Activated CD8-positive, alpha-beta memory T cell treated with anti-CD3 and anti-CD28 coated beads, Interleukin-2, amount 50 U/mL, for 48 hours (primary cell): Measurements from ENCODE around the gene DLGAP1.

Experiments used
- DNase-seq: peaks from one replicate; pipeline ENCODE4 v3.0.0-alpha.2; 2020

The DLGAP1 gene

DNA sequence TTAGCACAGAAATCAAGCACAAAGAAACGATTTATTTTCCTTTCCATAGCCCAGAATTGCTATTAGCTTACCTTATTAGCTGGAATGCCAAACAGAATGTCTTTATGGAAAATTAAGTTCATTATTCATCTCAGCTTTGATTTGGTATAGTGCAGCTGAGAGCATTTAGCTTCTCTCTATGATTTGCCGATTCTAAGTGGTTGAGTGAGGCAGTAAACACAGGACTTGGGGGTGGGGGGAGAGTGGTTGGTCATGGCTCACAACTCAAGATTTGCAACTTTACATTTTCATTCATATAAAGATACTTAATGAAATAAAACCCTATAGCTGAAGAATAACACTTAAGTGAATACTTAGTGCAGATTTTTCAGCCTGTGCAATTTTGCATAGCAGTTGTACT, 609.9 kb downstream of the DLGAP1 start:
- no peak for DNase-seq

DNA sequence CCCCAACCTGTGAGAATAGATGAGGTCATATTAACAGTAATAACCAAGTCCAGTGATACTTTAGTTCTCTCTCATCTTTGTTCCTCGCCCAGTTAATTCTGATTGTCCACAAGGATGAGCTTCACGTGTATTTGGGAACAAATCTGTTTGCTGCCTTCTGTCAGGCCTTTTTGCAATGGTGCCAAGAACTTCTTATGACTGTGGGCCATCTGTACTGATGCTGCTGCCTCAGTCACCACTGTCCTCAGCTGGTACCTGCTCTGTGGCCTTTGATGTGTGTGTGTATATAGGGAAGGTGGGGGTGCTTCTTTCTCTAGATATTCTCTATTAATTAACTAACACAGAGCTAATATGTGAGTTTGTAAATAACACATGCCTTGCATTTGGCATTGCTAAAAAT, 612.3 kb downstream of the DLGAP1 start:
- no peak for DNase-seq

DNA sequence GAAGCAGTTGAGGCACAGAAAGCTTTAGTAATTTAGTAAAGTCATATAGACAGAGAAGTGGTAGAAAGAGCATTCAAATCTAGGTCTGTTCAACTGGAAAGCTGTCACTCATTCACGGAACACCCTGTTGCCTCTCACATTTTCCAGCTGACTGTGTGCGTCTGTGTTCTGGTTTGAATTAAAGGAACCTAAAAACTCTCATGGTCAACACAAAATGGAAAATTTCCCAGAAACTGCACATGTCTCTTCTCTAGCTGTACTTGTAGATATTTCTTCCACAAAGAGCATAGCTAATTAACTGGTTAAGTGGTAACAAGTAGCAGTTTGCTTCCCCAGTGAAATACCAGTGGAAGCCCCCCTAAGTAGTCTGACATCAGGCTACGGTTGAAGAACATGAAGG, 614.3 kb downstream of the DLGAP1 start:
- DNase-seq, result no peak

DNA sequence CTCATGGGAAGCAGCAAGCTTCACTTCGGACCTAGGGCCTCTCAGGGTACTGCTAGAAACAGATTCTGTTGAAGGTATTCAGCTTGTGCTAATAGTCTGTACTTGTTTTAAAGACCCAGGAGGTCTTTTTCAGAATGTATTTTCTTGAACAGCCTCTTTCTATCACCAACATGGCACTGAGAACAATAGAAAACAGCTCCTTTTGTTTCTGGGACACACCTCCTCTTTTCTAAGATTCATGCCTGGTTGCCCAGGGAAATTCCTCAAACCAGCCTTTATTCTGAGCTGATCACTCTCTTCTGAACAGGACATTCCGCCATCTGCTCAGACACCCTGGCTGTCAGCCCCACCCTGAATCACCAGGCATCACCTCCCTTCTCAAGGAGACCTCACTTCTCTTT, 615.5 kb downstream of the DLGAP1 start:
- DNase-seq, result no peak

DNA sequence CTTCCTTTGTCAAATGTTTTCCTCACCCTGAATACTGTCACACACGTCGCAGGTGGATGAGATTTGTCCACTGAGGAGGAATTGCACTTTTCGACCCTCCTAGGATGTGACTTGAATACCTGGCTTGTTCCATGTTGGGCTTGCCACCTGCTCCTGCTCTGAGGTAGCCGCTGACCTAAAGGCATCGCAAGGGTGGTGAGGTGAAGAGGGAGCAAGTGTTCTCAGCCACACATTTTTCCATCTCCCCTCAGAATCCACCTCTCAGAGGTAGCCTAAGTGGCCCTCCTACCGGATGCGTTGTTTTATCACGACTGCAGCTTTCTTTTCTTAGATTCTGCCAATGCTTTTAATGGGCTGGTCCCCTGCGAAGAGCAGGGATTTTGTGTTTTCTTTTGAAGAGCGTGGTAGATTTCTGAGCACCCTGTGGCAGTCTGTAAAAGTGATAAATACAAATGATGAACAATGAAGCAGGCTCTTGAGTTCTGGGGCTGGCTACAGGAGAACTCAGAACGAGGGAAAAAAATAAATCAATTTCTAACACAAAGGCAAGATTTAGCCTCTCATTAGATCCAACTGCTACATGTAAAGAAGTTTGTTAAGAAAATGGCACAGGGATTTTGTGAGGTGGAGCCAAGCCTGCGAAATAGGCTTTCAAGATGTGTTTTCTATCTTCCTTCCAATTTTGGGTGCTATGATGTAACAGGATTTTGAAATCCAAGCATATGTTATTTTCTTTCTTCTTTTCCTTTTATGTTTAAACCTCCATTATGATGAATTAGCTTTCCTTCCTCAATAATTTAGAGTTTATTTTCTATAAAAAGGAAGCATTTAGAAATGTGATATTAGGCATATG, 618.4 kb downstream of the DLGAP1 start:
- no peak for DNase-seq

DNA sequence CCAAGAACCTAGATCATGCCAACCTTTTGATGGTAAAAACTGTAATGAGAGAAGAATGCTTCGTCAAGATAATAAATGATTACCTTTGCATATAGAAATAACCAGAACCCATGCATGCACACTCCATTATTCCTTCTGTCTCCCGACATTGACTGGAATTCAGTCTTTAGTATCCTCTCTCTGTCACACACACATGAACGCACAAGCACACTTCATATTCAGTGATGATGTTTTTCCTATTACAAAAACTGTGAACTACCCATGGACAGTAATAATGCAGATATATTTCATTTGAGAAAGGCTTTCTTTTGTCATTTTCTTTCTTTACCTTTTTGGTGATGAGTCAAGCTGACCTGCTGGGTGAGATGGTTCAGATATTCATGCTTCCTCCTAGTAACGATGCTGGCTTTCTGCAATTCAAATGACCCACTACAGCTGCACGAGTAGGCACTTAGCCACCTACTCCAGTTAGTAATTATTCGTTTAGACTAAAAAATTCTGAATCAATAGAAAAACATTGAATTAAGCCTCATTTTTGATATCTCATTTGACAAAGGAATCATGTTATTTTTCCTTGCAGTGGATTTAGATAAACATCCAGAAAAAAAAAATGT, 623.0 kb downstream of the DLGAP1 start:
- DNase-seq, result no peak

DNA sequence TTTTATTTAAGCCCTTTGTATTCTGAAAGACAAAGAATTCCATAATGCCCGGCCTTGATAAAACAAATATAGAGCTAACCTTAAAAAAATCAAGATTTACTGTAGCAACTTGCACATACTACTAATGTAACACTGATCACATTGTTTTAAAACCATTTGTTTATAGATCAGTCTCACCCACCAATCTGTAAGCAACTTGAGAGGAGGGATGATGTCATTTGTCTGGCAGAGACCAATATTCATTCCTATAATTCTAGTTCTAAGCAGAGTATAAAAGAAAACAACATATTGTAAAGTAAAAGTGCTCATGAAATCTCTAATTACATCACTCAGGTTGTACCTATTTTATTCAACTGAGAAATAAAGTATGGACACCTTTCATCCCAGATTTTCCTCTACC, 624.5 kb downstream of the DLGAP1 start:
- no peak for DNase-seq

DNA sequence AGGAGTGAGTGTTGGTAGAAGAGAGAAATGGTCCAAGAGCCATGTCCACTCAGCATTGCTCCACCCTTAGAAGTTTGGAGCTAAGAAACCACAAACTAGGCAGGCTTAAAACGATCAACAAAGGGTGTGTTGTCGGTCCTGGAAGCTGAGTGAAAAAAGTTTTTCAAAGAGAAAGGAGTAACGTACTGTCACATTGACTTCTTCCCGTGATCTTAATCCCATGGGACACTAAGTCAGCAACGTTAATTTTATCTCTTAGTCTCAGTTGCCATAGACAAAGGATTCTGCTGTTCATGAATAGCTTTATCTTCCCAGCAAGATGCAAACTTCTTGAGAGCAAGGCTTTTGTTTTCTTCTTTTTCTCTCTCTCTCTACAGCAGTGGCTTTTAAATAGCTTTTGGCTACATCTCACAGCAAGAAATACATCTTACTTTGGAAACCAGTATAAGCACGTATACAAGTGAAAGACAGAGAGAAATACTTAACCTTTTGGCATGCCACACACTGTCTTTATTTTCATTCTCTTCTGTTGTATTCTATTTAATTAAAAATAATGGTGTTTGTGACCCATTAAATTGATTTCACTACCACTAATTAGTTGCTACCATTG, 627.8 kb downstream of the DLGAP1 start:
- DNase-seq, result no peak

DNA sequence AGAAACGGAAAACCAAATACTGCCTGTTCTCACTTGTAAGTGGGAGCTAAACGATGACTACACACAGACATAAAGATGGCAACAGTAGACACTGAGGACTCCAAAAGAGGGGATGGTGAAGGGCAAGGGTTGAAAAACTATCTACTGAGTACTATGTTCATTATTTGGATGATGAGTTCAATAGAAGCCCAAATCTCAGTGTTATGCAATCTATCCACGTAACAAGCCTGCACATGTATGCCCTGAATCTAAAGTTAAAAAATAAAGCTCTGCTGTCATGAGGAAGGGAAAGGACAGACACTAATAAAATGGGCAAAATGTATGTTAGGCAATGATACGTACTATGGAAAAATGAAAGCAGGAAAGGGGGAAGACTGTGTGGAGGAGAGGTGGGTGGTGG, 629.1 kb downstream of the DLGAP1 start:
- DNase-seq, result no peak

DNA sequence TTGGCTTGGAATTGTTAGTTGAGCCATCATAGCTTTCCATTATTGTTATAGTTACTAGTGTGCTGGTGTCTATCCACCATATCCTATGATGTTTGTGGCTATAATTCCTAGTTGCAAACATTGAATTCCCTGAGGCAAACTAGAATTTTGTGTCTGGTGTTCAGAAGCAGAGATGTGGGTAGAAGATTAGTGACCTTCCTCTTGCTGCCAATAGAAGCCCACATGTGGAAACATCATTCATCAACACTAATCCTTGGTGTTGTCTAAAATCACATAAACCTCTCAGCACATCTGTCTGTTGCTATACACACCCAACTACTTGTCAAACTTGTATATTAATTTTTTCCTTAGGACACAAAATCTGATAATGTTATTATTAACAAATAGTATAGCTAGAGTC, 631.0 kb downstream of the DLGAP1 start:
- no peak for DNase-seq

DNA sequence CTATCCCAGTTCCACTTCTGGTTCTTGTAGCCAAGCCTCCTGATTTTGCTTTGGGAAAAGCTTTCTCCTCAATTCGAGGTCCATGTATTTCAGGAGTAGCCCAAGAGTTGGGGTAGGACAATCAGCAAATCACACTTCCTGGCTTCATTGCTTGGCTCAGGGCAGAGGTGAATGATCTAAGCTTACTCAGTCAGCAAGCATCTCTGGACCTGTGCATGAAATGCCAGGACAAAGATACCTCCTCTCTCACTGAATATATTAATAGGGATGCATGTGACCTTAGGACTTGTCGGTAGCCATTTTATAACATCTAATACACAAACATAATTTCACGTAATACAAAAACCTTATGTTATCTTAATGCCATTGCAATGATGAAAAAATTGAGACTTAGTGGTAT, 632.0 kb downstream of the DLGAP1 start:
- no peak for DNase-seq

DNA sequence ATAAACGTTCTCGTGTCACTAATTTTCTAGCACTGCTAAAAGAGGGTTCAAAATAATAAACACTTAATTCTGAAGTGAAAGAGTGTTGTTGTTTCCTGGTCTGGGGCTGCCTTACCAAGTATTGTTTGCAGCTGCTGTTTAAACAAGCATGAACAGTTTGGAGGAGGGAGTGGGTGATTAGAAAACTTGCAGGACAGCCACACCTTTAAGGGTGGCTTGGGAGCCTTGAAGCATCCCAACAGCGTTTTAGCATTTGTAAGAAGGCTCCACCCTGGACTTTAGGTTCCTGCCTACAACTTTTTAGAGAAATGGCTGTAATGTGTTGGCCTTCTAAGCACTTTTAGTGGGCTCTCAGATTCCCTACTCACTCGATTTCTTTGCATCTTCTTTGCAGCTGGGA, 633.6 kb downstream of the DLGAP1 start:
- DNase-seq, result no peak

DNA sequence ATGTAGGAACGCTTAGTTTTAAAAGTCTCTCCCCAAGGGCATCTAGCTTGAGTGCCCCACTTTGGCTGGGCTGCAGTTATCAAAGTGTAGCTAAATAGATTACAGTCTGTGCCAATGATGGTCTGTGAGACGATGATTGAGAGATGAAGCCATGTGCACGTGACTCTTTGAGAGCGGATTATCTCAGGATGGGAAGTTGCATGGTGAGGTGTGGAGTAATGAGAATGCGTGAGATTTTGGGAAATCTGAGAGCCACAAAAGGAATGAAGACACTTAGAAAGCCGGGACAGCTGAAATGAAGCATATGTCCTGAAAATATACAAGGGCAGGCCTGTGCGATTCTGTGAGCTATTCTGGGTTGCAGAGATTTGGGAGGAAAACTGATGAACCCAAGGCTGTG, 635.1 kb downstream of the DLGAP1 start:
- DNase-seq, result no peak

DNA sequence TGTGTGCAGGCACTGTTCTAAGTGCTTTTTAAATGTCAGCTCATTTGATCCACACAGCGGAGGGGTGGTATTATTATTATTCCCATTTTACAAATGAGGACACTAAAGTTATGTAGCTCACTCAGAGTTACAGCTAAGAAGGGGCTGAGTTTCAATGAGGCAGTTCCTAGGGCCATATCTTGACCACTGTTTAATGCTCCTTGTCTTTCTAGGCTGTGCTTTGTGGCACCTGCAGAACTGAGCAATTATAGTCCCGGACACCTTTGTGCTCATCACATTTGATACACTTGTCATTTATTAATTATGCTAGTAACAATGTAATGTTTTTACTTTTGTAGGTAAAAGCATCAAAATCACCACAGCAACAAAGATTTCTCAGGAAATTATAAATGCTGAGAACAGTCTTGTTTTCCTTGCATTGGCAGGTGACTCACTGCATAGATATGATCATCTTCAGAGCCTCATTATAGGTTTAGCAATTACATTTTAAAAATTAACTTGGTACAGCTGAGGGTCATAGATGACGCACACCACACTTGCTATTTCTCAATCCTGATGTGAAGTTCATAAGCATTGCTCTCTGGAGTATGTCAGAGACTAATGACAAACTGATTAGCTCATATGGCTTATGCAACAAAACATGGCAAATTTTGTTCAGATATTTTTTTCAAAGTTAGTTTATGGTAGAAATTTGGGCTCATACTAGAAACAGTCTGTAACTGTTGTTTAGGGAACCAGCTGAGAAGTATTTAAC, 638.3 kb downstream of the DLGAP1 start:
- no peak for DNase-seq

DNA sequence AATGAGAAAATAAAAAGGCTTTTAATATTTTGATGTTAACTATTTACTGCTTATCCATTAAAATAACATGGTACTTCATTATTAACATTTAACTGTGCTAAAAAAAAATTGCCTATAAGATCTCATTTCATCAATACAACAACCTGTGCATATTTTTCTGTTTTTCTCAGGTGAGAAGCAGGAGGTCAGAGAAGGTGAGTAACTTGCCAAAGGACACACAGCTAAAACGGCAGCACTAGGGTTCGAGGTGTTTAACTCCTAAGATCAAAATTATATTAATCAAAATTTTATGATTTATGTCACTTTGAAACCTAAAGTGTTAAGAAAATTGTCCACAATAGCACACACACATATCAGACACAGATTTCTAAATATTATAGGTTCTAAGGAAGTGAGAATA, 639.1 kb downstream of the DLGAP1 start:
- DNase-seq, result no peak

DNA sequence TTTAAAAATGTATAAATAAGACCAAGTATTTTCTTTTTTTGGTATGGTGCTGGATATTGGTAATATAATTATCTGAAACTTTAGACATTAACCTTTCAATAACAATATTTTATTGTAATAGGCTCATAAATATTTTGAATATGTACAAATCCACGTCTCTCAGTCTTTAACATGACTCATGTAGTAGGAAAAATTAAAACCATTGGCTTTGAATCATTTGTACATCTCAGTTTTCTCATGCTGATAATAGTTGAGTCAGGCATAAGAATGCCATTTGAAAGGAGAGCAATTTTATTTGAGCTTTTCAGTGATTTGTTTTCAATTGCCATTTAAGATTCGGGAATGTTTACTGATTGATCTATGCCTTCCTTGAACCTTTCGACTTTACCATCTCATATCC, 640.3 kb downstream of the DLGAP1 start:
- no peak for DNase-seq

DNA sequence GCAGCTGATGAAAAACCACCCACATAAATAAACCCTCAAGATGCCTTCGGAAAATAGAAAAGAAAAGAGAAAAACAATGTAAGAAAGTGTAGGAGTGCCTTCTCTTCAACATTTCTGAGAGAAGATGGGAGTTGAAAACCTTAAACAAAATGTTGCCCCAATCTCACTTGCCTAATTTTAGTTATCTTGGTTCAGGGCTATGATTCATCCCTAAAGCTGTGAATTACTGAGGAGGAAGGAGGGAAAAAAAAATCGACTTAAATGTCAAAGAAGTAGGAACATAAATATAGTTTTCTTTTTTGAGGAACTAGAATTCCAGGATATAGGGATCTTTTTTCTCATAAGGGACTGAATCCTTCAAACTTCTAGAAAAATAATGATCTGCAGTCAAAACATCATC, 644.8 kb downstream of the DLGAP1 start:
- DNase-seq, result no peak

DNA sequence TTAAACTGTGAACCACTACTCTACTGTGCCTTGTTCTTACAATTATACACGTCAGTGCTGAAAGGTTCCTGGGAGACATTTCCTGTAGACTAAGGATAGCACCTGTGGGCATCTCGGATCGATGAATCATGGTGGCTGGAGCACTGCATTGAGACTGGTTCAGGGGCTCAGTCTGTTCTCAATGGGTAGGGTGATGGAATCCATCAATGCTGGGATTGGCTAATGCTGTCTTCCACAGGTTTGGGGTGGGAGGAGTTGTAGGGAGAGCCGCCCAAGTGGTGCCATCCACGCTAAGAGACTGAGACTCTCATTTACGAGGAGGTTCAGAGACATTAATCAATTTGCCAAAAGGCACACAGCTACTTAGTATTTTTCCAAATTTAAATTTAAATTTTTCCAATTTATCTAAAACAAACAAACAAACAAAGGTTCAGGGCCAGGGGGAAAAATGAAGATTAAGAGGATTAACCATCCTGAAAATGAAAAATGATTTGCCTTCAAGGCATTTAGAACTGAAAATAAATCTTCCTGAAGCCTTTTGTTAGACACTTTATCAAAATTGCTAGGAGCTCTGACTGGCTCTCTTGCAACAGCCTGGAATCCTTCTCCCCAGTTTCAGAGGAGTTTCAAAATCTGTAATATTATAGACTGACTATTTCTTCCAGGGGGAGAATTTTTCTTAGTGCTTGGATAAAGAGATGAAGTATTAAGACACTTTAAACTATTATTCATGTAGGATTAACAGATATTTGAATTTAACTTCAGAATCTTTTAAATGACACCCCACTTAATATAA, 645.9 kb downstream of the DLGAP1 start:
- no peak for DNase-seq

DNA sequence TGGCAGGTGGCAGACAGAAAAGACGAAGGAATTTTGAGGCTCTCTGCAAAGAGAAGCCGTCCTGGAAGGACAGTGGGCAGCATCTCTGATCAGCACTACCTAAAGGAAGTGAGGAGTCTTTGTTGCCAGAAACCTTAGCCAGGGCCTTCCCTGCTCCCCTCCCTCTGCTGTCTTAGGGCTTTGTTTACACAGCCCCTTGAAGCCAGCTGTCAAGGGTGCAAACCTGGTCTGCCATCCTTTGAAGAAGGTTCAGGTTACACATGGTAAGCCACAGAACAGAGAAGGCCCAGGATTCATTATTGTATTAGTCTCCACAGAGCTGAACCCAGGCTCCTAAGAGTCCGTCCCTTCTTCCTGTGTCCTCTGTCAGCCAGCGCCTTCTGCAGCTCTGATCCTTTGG, 648.5 kb downstream of the DLGAP1 start:
- no peak for DNase-seq

DNA sequence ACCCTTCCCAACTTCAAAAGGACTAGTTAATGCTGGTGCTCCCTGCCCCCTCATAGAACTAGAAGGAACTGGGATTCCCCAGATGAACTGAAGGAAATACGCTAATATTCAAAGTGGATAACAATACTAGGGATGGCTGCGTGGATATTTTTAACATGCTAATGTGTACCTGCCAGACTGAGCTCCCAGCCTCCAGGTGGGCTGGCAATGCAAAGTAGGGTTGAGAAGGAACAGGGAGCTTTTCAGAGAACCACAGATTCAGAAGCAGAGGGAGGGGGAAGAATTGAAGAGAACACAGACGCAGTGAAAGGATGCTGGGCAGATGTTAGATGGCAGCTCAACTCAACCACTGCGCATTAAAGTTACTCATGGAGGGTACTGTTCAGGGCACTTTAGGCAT, 650.8 kb downstream of the DLGAP1 start:
- DNase-seq, result no peak

DNA sequence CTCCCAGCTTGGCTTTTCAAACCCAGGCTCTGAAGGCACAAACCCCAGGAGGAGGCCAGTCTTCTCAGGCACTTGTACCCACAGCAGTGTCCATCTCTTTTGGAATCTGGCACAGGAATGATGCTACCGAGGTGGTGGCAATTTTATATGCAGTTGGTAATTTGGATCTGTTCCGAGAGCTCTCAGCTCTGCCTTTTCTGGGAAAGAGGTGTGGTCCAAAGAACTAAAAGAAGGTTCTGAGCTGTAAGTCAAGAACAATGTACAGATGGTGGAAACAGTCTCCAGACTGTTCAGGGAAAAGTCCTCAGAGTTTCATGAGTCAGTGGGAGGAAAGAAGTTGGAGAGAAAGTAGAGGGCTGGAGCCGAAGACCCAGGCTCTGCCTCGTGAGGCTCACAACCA, 651.8 kb downstream of the DLGAP1 start:
- DNase-seq, result no peak

DNA sequence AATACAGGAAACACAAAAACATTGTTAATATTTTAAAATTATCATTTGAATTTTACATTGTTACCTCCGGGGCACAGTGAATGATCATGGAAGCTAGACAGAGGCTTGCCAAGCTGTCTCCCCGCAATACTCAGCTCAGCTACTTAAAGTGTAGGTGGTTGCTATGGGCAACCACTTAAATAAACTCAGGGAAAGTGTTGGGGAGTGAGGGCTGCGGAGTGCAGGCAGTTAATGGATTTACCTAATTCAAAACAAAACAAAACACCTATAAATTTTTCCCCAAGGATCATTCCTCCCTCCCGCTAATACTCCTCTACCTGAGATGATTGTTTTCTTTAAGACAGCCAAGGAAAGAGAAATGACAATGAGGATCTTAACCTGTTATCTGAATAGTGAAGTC, 655.6 kb downstream of the DLGAP1 start:
- no peak for DNase-seq

DNA sequence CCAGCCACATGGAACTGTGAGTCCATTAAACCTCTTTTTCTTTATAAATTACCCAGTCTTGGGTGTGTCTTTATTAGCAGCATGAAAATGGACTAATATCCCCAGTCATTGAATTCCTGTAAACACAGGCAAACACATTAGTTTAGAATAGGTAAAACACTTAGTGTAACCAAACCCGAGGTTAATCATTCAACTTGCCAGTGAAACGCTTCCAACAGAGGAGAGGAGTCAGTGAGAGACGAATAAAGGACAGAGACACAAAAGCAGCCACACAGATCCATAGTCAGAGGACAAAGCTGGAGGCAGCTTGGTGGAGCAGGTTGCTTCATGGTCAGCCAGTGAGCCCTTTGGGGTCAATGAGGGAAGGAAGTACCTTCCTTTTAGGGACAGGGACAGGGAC, 657.1 kb downstream of the DLGAP1 start:
- no peak for DNase-seq
